Tibial artery (tissue), 4 donors: ENCODE measurements around the gene DIRAS3.

ENCODE experiments used
- DNase-seq, 2 donors: peaks; one replicate each; pipeline ENCODE4 v3.0.0-alpha.2; 2019
- H3K27ac ChIP-seq, 2 donors: fragments of 200-600 bp; sonication (generic) in 1 of 2; 1 replicate in 1 of 2; 2 replicates in 1 of 2; pipeline ENCODE4 v1.5.1; 2018 to 2019; ENCODE audit warnings: mild to moderate bottlenecking in 1 of 2
- H3K27me3 ChIP-seq, 2 donors: fragments of 200-600 bp; sonication (generic) in 1 of 2; one replicate each; pipeline versions ENCODE4 v1.5.1 to v1.6.0; 2016 to 2019
- H3K36me3 ChIP-seq, 3 donors: fragments of 200-600 bp; sonication (generic) in 2 of 3; one replicate each; pipeline ENCODE4 v1.5.1; 2016 to 2019; ENCODE audit warnings: mild to moderate bottlenecking in 2 of 3
- H3K4me1 ChIP-seq, 4 donors: fragments of 200-600 bp; sonication (generic) in 2 of 4; 1 replicate in 3 of 4; 2 replicates in 1 of 4; pipeline ENCODE4 v1.5.1; 2016 to 2019
- H3K4me3 ChIP-seq, 2 donors: fragments of 200-600 bp; sonication (generic) in 1 of 2; 1 replicate in 1 of 2; 2 replicates in 1 of 2; pipeline ENCODE4 v1.5.1; 2018 to 2019; ENCODE audit warnings: mild to moderate bottlenecking in 2 of 2
- H3K9me3 ChIP-seq, 3 donors: fragments of 200-600 bp; sonication (generic) in 1 of 3; one replicate each; pipeline ENCODE4 v1.5.1; 2016 to 2019
- CTCF ChIP-seq, 2 experiments: fragments of 200-600 bp in 1 of 2; fragments of 450-650 bp in 1 of 2; IDR thresholded peaks; one replicate each; pipeline ENCODE4 v1.5.1; 2017 to 2019; ENCODE audit warnings: antibody characterized with exemption in 2 of 2, mild to moderate bottlenecking in 1 of 2, moderate library complexity in 1 of 2
- intact Hi-C: fragments of 100-400 bp; cut with DNase I; formaldehyde crosslinking; loops from one replicate; pipeline ENCODE4 v1.15.0; 2023; ENCODE audit warnings: low total_unique reads

DIRAS3 gene

GRCh38 chr1:68057050-68057449, 6.6 kb upstream of the DIRAS3 start:
- Histone ChIP-seq H3K27me3 (no peaks in the 10 kb centered on the region), H3K27ac (no peak overlapping the region), H3K4me1 (no peaks in the 10 kb centered on the region), H3K9me3 (peaks cover 0 to 7% (median 0%) of the 10 kb centered on the region in 3 donors), H3K4me3 (no peak overlapping the region), H3K36me3 (no peaks in the 10 kb centered on the region)
- TF ChIP-seq CTCF (IDR thresholded peaks at IDR 0.05) = no peak
- intact Hi-C loops = no loop called here
- DNase-seq = no peak

GRCh38 chr1:68051475-68051874, 1.0 kb upstream of the DIRAS3 start:
- peak; percentile 25 to 77 for DNase-seq
- Histone ChIP-seq H3K4me1 (no peaks in the 10 kb centered on the region), H3K4me3 (peak overlapping the region; percentile 44 to 51), H3K9me3 (no peaks in the 10 kb centered on the region), H3K36me3 (peaks cover 0 to 6% (median 0%) of the 10 kb centered on the region in 3 donors), H3K27ac (peak overlapping the region in 1 of 2 donors; percentile 28), H3K27me3 (no peaks in the 10 kb centered on the region)
- TF ChIP-seq CTCF (IDR thresholded peaks at IDR 0.05) = peak; percentile 43 to 56
- intact Hi-C loops = no loop called here

GRCh38 chr1:68047659-68048026, 2.8 kb downstream of the DIRAS3 start:
- no peak for TF ChIP-seq CTCF (IDR thresholded peaks at IDR 0.05)
- Histone ChIP-seq H3K36me3 (peaks cover 0 to 11% (median 0%) of the 10 kb centered on the region in 3 donors), H3K4me1 (no peaks in the 10 kb centered on the region)

GRCh38 chr1:68046885-68047658, 3.4 kb downstream of the DIRAS3 start:
- no peaks in the 10 kb centered on the region for H3K4me1 ChIP-seq

More at GRCh38 chr1:68047659-68048026, 2.8 kb downstream of the DIRAS3 start:
- intact Hi-C loops = no loop called here
- DNase-seq = no peak
- Histone ChIP-seq H3K27me3 (no peaks in the 10 kb centered on the region), H3K27ac (no peak overlapping the region), H3K9me3 (no peaks in the 10 kb centered on the region), H3K4me3 (no peak overlapping the region)

GRCh38 chr1:68046423-68046822, 4.0 kb downstream of the DIRAS3 start:
- no peak overlapping the region for H3K27ac ChIP-seq
- H3K4me3 ChIP-seq = no peak overlapping the region
- intact Hi-C loops = no loop called here
- no peaks in the 10 kb centered on the region for H3K4me1 ChIP-seq
- no peak for DNase-seq
- no peak for TF ChIP-seq CTCF (IDR thresholded peaks at IDR 0.05)
- peaks cover 0 to 11% (median 0%) of the 10 kb centered on the region in 3 donors for H3K36me3 ChIP-seq
- no peaks in the 10 kb centered on the region for H3K27me3 ChIP-seq
- no peaks in the 10 kb centered on the region for H3K9me3 ChIP-seq

More at GRCh38 chr1:68046885-68047658, 3.4 kb downstream of the DIRAS3 start:
- no peak overlapping the region for H3K4me3 ChIP-seq
- no peaks in the 10 kb centered on the region for H3K9me3 ChIP-seq
- TF ChIP-seq CTCF (IDR thresholded peaks at IDR 0.05) = no peak
- H3K27me3 ChIP-seq = no peaks in the 10 kb centered on the region
- peaks cover 0 to 11% (median 0%) of the 10 kb centered on the region in 3 donors for H3K36me3 ChIP-seq
- intact Hi-C loops = no loop called here
- H3K27ac ChIP-seq = no peak overlapping the region
- DNase-seq = no peak
